HG02884 (cell line): Measurements from ENCODE around the gene HIVEP3.
"Not testable (repeated sequence)": the region's sequence is repeated elsewhere in the genome, so short reads cannot be mapped to it uniquely, and the experiment has no call there.

Experiments used
- ATAC-seq: cut with Tn5 transposase; IDR thresholded peaks from one replicate; pipeline ENCODE4 v1.9.1; 2021; ENCODE audit warnings: mild to moderate bottlenecking, moderate library complexity; ENCODE audit not compliant: unreplicated experiment

HIVEP3 gene

GRCh38 chr1:41573785-41574713 is 344.7 kb downstream of the HIVEP3 start:
- ATAC-seq, result no peak

GRCh38 chr1:41573194-41573593 is 345.5 kb downstream of the HIVEP3 start:
- ATAC-seq, result no peak

GRCh38 chr1:41572224-41572623 is 346.5 kb downstream of the HIVEP3 start:
- no peak for ATAC-seq

- no peak for ATAC-seq
These were observed 347.7 kb downstream of the HIVEP3 start for GRCh38 chr1:41571041-41571440.

GRCh38 chr1:41568204-41568603 is 350.5 kb downstream of the HIVEP3 start:
- no peak for ATAC-seq

- ATAC-seq, result no peak
These were observed 351.8 kb downstream of the HIVEP3 start for GRCh38 chr1:41566969-41567368.

- no peak for ATAC-seq
These were observed 352.3 kb downstream of the HIVEP3 start for GRCh38 chr1:41566274-41566885.

GRCh38 chr1:41564741-41565475 is 353.8 kb downstream of the HIVEP3 start:
- ATAC-seq, result no peak

GRCh38 chr1:41562328-41562727 is 356.4 kb downstream of the HIVEP3 start:
- ATAC-seq, result no peak

- ATAC-seq, result no peak
These were observed 357.8 kb downstream of the HIVEP3 start for GRCh38 chr1:41560931-41561330.

- no peak for ATAC-seq
These were observed 358.2 kb downstream of the HIVEP3 start for GRCh38 chr1:41560496-41560895.

- no peak for ATAC-seq
These were observed 359.4 kb downstream of the HIVEP3 start for GRCh38 chr1:41559331-41559730.

GRCh38 chr1:41558761-41559171 is 360.0 kb downstream of the HIVEP3 start:
- ATAC-seq, result no peak

GRCh38 chr1:41557751-41558455 is 360.8 kb downstream of the HIVEP3 start:
- no peak for ATAC-seq

GRCh38 chr1:41554746-41555145 is 364.0 kb downstream of the HIVEP3 start:
- not testable (repeated sequence) for ATAC-seq

- no peak for ATAC-seq
These were observed 370.8 kb downstream of the HIVEP3 start for GRCh38 chr1:41547781-41548560.

- ATAC-seq, result no peak
These were observed 371.4 kb downstream of the HIVEP3 start for GRCh38 chr1:41547336-41547735.

GRCh38 chr1:41546833-41547135 is 371.9 kb downstream of the HIVEP3 start:
- ATAC-seq, result no peak

- no peak for ATAC-seq
These were observed 372.5 kb downstream of the HIVEP3 start for GRCh38 chr1:41545996-41546832.
